ENCODE measurements around the gene CCR9. TPM values are rescaled to one million over a fixed set of nuclear protein-coding genes. Genes with fewer than 3 reads are reported as not detected.

Gene CCR9
- total and polyA plus RNA-seq, 2 experiments from 2014 or later: not detected

DNA sequence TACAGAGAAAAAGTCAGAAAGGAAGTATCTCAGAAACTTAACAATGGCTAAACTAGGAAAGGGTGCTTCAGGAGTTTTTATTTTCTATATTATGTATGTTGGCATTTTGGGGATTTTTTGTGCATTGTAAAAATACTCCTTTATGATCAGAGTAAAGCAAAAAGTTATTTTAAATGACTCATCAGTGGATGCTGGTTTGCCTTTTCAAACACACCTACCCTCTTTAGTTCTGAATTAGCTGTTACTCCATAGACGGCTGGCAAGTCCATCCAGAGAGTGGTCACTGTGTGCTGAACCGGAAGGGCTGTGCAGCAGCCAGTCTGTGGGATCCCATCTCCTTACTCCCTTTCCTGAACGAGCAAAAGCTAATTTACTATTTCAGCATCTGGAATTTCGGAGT, 942 bp downstream of the CCR9 start (continued):
- TF ChIP-seq, protein P1, sequence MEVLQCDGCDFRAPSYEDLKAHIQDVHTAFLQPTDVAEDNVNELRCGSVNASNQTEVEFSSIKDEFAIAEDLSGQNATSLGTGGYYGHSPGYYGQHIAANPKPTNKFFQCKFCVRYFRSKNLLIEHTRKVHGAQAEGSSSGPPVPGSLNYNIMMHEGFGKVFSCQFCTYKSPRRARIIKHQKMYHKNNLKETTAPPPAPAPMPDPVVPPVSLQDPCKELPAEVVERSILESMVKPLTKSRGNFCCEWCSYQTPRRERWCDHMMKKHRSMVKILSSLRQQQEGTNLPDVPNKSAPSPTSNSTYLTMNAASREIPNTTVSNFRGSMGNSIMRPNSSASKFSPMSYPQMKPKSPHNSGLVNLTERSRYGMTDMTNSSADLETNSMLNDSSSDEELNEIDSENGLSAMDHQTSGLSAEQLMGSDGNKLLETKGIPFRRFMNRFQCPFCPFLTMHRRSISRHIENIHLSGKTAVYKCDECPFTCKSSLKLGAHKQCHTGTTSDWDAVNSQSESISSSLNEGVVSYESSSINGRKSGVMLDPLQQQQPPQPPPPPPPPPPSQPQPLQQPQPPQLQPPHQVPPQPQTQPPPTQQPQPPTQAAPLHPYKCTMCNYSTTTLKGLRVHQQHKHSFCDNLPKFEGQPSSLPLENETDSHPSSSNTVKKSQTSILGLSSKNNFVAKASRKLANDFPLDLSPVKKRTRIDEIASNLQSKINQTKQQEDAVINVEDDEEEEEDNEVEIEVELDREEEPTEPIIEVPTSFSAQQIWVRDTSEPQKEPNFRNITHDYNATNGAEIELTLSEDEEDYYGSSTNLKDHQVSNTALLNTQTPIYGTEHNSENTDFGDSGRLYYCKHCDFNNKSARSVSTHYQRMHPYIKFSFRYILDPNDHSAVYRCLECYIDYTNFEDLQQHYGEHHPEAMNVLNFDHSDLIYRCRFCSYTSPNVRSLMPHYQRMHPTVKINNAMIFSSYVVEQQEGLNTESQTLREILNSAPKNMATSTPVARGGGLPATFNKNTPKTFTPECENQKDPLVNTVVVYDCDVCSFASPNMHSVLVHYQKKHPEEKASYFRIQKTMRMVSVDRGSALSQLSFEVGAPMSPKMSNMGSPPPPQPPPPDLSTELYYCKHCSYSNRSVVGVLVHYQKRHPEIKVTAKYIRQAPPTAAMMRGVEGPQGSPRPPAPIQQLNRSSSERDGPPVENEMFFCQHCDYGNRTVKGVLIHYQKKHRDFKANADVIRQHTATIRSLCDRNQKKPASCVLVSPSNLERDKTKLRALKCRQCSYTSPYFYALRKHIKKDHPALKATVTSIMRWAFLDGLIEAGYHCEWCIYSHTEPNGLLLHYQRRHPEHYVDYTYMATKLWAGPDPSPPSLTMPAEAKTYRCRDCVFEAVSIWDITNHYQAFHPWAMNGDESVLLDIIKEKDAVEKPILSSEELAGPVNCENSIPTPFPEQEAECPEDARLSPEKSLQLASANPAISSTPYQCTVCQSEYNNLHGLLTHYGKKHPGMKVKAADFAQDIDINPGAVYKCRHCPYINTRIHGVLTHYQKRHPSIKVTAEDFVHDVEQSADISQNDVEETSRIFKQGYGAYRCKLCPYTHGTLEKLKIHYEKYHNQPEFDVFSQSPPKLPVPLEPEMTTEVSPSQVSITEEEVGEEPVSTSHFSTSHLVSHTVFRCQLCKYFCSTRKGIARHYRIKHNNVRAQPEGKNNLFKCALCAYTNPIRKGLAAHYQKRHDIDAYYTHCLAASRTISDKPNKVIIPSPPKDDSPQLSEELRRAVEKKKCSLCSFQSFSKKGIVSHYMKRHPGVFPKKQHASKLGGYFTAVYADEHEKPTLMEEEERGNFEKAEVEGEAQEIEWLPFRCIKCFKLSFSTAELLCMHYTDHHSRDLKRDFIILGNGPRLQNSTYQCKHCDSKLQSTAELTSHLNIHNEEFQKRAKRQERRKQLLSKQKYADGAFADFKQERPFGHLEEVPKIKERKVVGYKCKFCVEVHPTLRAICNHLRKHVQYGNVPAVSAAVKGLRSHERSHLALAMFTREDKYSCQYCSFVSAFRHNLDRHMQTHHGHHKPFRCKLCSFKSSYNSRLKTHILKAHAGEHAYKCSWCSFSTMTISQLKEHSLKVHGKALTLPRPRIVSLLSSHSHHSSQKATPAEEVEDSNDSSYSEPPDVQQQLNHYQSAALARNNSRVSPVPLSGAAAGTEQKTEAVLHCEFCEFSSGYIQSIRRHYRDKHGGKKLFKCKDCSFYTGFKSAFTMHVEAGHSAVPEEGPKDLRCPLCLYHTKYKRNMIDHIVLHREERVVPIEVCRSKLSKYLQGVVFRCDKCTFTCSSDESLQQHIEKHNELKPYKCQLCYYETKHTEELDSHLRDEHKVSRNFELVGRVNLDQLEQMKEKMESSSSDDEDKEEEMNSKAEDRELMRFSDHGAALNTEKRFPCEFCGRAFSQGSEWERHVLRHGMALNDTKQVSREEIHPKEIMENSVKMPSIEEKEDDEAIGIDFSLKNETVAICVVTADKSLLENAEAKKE (CRISPR knock-in tag; IDR thresholded peaks at IDR 0.05): no peak
- TF ChIP-seq NANOG (IDR thresholded peaks at IDR 0.05; ENCODE audit: borderline replicate concordance) (no peak), ZNF331 (CRISPR knock-in tag; IDR thresholded peaks at IDR 0.05; ENCODE audit: low read depth) (no peak)

DNA sequence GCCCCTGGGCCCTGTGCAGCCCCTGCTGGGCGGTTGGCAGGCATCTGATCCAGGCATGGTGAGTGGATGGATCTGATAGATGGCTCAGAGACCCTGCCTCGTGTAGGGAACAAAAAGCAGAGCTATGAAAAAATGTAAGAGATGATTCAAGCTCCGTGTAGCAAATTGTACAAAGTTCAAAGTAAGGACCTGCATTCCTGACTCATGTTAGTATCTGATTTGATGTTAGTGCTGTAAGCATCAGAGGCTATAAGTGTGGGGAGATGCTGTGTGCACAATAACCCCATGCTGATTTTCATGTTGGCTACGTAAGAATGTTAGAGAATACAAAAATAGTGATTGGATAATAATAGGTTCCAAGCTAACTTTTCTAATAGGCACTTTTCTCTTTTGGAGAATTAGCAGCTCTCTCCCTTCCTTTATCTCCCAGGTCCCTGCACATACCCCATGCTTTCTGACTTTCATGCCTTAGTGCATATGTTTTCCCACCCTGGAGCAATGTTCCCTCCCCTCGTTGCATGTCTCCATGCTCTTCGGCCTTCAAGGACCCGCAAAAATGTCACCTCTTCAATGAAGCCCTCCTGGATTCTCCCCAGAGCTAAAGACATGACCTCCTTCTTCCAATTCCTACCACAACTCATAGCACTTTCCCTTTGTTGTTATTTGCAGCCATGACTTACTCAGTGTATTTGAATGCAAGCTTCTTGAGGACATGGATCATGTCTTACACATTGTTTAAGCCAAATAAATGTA, 1.6 kb downstream of the CCR9 start:
- no peak for DNase-seq (ENCODE audit: low spot score)
- Mint-ChIP-seq H3K36me3 (ENCODE audit: low read depth) (no peaks in the 10 kb centered on the region), H3K9me3 (no peaks in the 10 kb centered on the region), H3K27me3 (ENCODE audit: insufficient read depth, low read depth, poor library complexity) (peaks cover 4% of the 10 kb centered on the region), H3K4me3 (no peak overlapping the region), H3K4me1 (peaks cover 10% of the 10 kb centered on the region; the same call in 2 of the 3 replicates), H3K27ac (no peak overlapping the region)
- no peaks in the 10 kb centered on the region for H3K27me3 ChIP-seq (ENCODE audit: insufficient read depth)
- H3F3A ChIP-seq (replicated peaks; ENCODE audit: low read depth): no peaks in the 10 kb centered on the region
- H4K20me1 ChIP-seq (replicated peaks; ENCODE audit: insufficient read depth): no peaks in the 10 kb centered on the region; the same call in 1 of the 2 replicates
- no peak overlapping the region for H3K4me2 ChIP-seq
- no peaks in the 10 kb centered on the region for H3K9me2 ChIP-seq (ENCODE audit: insufficient read depth)
- no peaks in the 10 kb centered on the region for H3K79me2 ChIP-seq (replicated peaks; ENCODE audit: insufficient read depth)
- H3K4me1 ChIP-seq (ENCODE audit: insufficient read depth): no peaks in the 10 kb centered on the region; the same call in 1 of the 2 replicates
- no peak overlapping the region for H3K27ac ChIP-seq (ENCODE audit: low read depth)
- H2AFZ ChIP-seq: no peak overlapping the region
- H3K4me3 ChIP-seq: no peak overlapping the region
- no peak for ATAC-seq
- H3K36me3 ChIP-seq (ENCODE audit: insufficient read depth): no peaks in the 10 kb centered on the region
- TF ChIP-seq JUNB (IDR thresholded peaks at IDR 0.05; ENCODE audit: unreplicated experiment): no peak
- no peak for TF ChIP-seq POLR2AphosphoS5 (IDR thresholded peaks at IDR 0.05; ENCODE audit: low read depth)
- TF ChIP-seq EZH2 (IDR thresholded peaks at IDR 0.05; ENCODE audit: low read depth, unreplicated experiment): no peak
- TF ChIP-seq CREB1 (CRISPR knock-in tag; IDR thresholded peaks at IDR 0.05; ENCODE audit: low read depth): no peak
- TF ChIP-seq, protein P2, sequence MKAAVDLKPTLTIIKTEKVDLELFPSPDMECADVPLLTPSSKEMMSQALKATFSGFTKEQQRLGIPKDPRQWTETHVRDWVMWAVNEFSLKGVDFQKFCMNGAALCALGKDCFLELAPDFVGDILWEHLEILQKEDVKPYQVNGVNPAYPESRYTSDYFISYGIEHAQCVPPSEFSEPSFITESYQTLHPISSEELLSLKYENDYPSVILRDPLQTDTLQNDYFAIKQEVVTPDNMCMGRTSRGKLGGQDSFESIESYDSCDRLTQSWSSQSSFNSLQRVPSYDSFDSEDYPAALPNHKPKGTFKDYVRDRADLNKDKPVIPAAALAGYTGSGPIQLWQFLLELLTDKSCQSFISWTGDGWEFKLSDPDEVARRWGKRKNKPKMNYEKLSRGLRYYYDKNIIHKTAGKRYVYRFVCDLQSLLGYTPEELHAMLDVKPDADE (IDR thresholded peaks at IDR 0.05): no peak
- TF ChIP-seq, protein P1 (CRISPR knock-in tag; IDR thresholded peaks at IDR 0.05): no peak
- no peak for TF ChIP-seq ZNF331 (CRISPR knock-in tag; IDR thresholded peaks at IDR 0.05; ENCODE audit: low read depth)

Data from GM23338 (cell line).